H9 (cell line): Measurements from ENCODE around the gene KAZN. TPM values are rescaled to one million over a fixed set of nuclear protein-coding genes. Genes with fewer than 3 reads are reported as not detected.

Experiments used
- DNase-seq: peaks from one replicate; pipeline ENCODE4 v3.0.0-alpha.2; 2017
- H2AFZ ChIP-seq: one replicate; pipeline ENCODE4 v1.6.1; 2013; ENCODE audit warnings: mild to moderate bottlenecking, low read length, control low read depth, moderate library complexity
- H2AK5ac ChIP-seq: 2 replicates; pipeline ENCODE4 v1.6.1; 2013; ENCODE audit warnings: low read length, control low read depth, mixed read lengths; ENCODE audit not compliant: insufficient read length
- H2BK120ac ChIP-seq: one replicate; pipeline ENCODE4 v1.6.1; 2013; ENCODE audit warnings: low read depth, mild to moderate bottlenecking, low read length, control low read depth, inconsistent platforms; ENCODE audit not compliant: poor library complexity, severe bottlenecking
- H2BK12ac ChIP-seq: 2 replicates; pipeline ENCODE4 v1.6.1; 2013; ENCODE audit warnings: low read length, control low read depth, mixed read lengths, low read depth; ENCODE audit not compliant: insufficient read length
- H2BK15ac ChIP-seq: 2 replicates; pipeline ENCODE4 v1.6.1; 2013; ENCODE audit warnings: low read depth, low read length, control low read depth
- H2BK20ac ChIP-seq: one replicate; pipeline ENCODE4 v1.6.1; 2013; ENCODE audit warnings: low read depth, mild to moderate bottlenecking, low read length, control low read depth, inconsistent platforms; ENCODE audit not compliant: poor library complexity, severe bottlenecking
- H2BK5ac ChIP-seq: 2 replicates; pipeline ENCODE4 v1.6.1; 2013; ENCODE audit warnings: low read length, control low read depth, mixed read lengths; ENCODE audit not compliant: insufficient read length
- H3K14ac ChIP-seq: 2 replicates; pipeline ENCODE4 v1.6.1; 2013; ENCODE audit warnings: low read length, control low read depth; ENCODE audit not compliant: insufficient read depth
- H3K18ac ChIP-seq: 2 replicates; pipeline ENCODE4 v1.6.1; 2013; ENCODE audit warnings: low read depth, mild to moderate bottlenecking, mixed read lengths, low read length, control low read depth; ENCODE audit not compliant: insufficient read length
- H3K23ac ChIP-seq: 2 replicates; pipeline ENCODE4 v1.6.1; 2013; ENCODE audit warnings: low read length, control low read depth, mixed read lengths, low read depth; ENCODE audit not compliant: insufficient read length
- H3K23me2 ChIP-seq: 2 replicates; pipeline ENCODE4 v1.6.1; 2013; ENCODE audit warnings: low read depth, mild to moderate bottlenecking, mixed read lengths, low read length, control low read depth; ENCODE audit not compliant: insufficient read length, poor library complexity, severe bottlenecking
- H3K27ac ChIP-seq: 2 replicates; pipeline ENCODE4 v1.5.1; 2013; ENCODE audit warnings: low read length, control low read depth, mixed read lengths, low read depth; ENCODE audit not compliant: insufficient read length
- H3K27me3 ChIP-seq: 2 replicates; pipeline ENCODE4 v1.6.1; 2013; ENCODE audit warnings: low read length, control low read depth, inconsistent platforms; ENCODE audit not compliant: insufficient read depth
- H3K4ac ChIP-seq: 2 replicates; pipeline ENCODE4 v1.6.1; 2013; ENCODE audit warnings: low read depth, mild to moderate bottlenecking, control low read depth, inconsistent platforms, low read length, moderate library complexity
- H3K4me1 ChIP-seq: 2 replicates; pipeline ENCODE4 v1.6.1; 2013; ENCODE audit warnings: low read length, control low read depth, inconsistent platforms; ENCODE audit not compliant: insufficient read depth
- H3K4me2 ChIP-seq: 2 replicates; pipeline ENCODE4 v1.6.1; 2013; ENCODE audit warnings: low read length, control low read depth, mixed read lengths; ENCODE audit not compliant: insufficient read length, insufficient read depth
- H3K56ac ChIP-seq: 2 replicates; pipeline ENCODE4 v1.6.1; 2013; ENCODE audit warnings: low read depth, mild to moderate bottlenecking, mixed read lengths, low read length, control low read depth; ENCODE audit not compliant: insufficient read length
- H3K79me1 ChIP-seq: 2 replicates; pipeline ENCODE4 v1.6.1; 2013; ENCODE audit warnings: low read depth, mild to moderate bottlenecking, moderate library complexity, low read length, control low read depth, inconsistent platforms; ENCODE audit not compliant: insufficient read depth, poor library complexity, severe bottlenecking
- H3K79me2 ChIP-seq: 2 replicates; pipeline ENCODE4 v1.6.1; 2013; ENCODE audit warnings: low read length, control low read depth, inconsistent platforms; ENCODE audit not compliant: insufficient read depth
- H3K9ac ChIP-seq: 2 replicates; pipeline ENCODE4 v1.6.1; 2013; ENCODE audit warnings: low read length, control low read depth, mixed read lengths; ENCODE audit not compliant: insufficient read length; ENCODE audit errors: extremely low read depth
- H3K9me3 ChIP-seq: one replicate; pipeline ENCODE4 v1.6.1; 2013; ENCODE audit warnings: low read depth, low read length, inconsistent platforms; ENCODE audit not compliant: control insufficient read depth
- H3T11ph ChIP-seq: one replicate; pipeline ENCODE4 v1.6.1; 2013; ENCODE audit warnings: mild to moderate bottlenecking, low read length, control low read depth, inconsistent platforms
- H4K20me1 ChIP-seq: one replicate; pipeline ENCODE4 v1.6.1; 2013; ENCODE audit not compliant: control insufficient read depth, insufficient read length, insufficient read depth
- H4K5ac ChIP-seq: 2 replicates; pipeline ENCODE4 v1.6.1; 2013; ENCODE audit warnings: low read depth, mild to moderate bottlenecking, mixed read lengths, low read length, control low read depth; ENCODE audit not compliant: insufficient read length
- H4K8ac ChIP-seq: replicated peaks from 2 replicates; pipeline ENCODE4 v1.6.1; 2013; ENCODE audit warnings: low read length, control low read depth, mixed read lengths, low read depth; ENCODE audit not compliant: insufficient read length
- H4K91ac ChIP-seq: 2 replicates; pipeline ENCODE4 v1.6.1; 2013; ENCODE audit warnings: low read depth, mild to moderate bottlenecking, moderate library complexity, mixed read lengths, low read length, control low read depth; ENCODE audit not compliant: insufficient read length
- H3K27ac Mint-ChIP-seq, 3 experiments: 2 replicates in 2 of 3; 3 replicates in 1 of 3; pipeline ENCODE4 v1.8.0; 2020 to 2021; ENCODE audit warnings: mixed read lengths in 3 of 3, mild to moderate bottlenecking in 1 of 3, moderate library complexity in 1 of 3
- H3K27me3 Mint-ChIP-seq: 2 replicates; pipeline ENCODE4 v1.8.0; 2021; ENCODE audit warnings: low read depth, mild to moderate bottlenecking, moderate library complexity, mixed read lengths
- H3K36me3 Mint-ChIP-seq, 3 experiments: 2 replicates in 2 of 3; 3 replicates in 1 of 3; pipeline ENCODE4 v1.8.0; 2020 to 2021; ENCODE audit warnings: low read depth in 3 of 3, mixed read lengths in 3 of 3; ENCODE audit not compliant: insufficient read depth in 1 of 3
- H3K4me1 Mint-ChIP-seq, 2 experiments: 2 replicates each; pipeline ENCODE4 v1.8.0; 2020; ENCODE audit warnings: mixed read lengths in 2 of 2
- H3K4me3 Mint-ChIP-seq, 2 experiments: 2 replicates in 1 of 2; 3 replicates in 1 of 2; pipeline ENCODE4 v1.8.0; 2020 to 2021; ENCODE audit warnings: mild to moderate bottlenecking in 2 of 2, mixed read lengths in 2 of 2, moderate library complexity in 1 of 2
- H3K9me3 Mint-ChIP-seq, 2 experiments: 2 replicates in 1 of 2; 3 replicates in 1 of 2; pipeline ENCODE4 v1.8.0; 2020; ENCODE audit warnings: mild to moderate bottlenecking in 2 of 2, mixed read lengths in 2 of 2, moderate library complexity in 1 of 2
- WGBS: extraction: QIAGEN DNeasy Blood & Tissue Kit; methylation state at CpG from one replicate; pipeline ENCODE4 v1.1.7; 2013; ENCODE audit warnings: missing lambda C conversion rate, low lambda C conversion rate, mixed read lengths; ENCODE audit not compliant: insufficient read length; ENCODE audit errors: extremely low coverage; 5-methylcytosine and 5-hydroxymethylcytosine counted together
- total RNA-seq: library from RNA; stranded (reverse); gene quantifications from 2 replicates; pipeline ENCODE4 v1.2.1, GENCODE V29; 2021
- TF ChIP-seq, protein P1 (sequence below): fragments of 200-600 bp; sonication (generic); conservative IDR thresholded peaks from 3 replicates; pipeline ENCODE4 v1.8.0; 2021; ENCODE audit warnings: antibody characterized with exemption, mild to moderate bottlenecking

Gene KAZN
- total RNA-seq, 1 experiment from 2014 or later: 7.6 TPM

DNA sequence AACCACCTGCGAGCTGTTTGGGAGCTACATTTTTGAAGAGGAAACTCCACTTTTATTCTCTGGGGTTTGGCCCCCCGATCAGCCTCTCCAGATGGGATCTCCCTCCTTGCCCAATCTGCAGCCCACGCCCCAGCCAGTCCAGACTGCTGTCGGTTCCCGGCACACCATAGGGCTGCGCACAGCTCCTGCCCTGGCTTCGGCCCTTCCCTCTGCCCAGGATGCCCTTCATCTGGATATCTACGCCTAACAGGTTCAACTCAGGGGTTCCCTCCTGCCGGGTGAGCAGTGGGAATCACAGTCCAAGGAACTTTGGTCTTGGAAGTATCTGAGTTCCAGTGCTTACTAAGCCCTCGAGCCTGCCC lies 135.3 kb downstream of the KAZN start:
- H4K8ac ChIP-seq: no peak overlapping the region
- H3K4me2 ChIP-seq: peak overlapping the region; percentile 50
- H4K5ac ChIP-seq: no peak overlapping the region
- H3K56ac ChIP-seq: no peak overlapping the region
- no peaks in the 10 kb centered on the region for H3K9me3 ChIP-seq
- no peak overlapping the region for H2BK120ac ChIP-seq
- Mint-ChIP-seq H3K36me3 (no peaks in the 10 kb centered on the region), H3K4me3 (peak overlapping the region; percentile 16 to 65; a peak in 4 of 5 replicates), H3K27me3 (peaks cover 61% of the 10 kb centered on the region), H3K4me1 (peaks cover 49 to 50% of the 10 kb centered on the region in 2 experiments), H3K9me3 (no peaks in the 10 kb centered on the region; a peak in 1 of 5 replicates), H3K27ac (peak overlapping the region in 2 of 3 experiments; percentile 60 to 61; a peak in 2 of 7 replicates)
- H2BK20ac ChIP-seq: no peak overlapping the region
- H3K79me2 ChIP-seq: no peaks in the 10 kb centered on the region
- H2BK12ac ChIP-seq: no peak overlapping the region
- no peak overlapping the region for H4K91ac ChIP-seq
- H3K27me3 ChIP-seq: peaks cover 6% of the 10 kb centered on the region; the same call in 1 of the 2 replicates
- DNase-seq: no peak
- peaks cover 9% of the 10 kb centered on the region; the same call in 1 of the 2 replicates for H3K4me1 ChIP-seq
- H3K79me1 ChIP-seq: no peaks in the 10 kb centered on the region
- H2BK5ac ChIP-seq: no peak overlapping the region
- H4K20me1 ChIP-seq: no peaks in the 10 kb centered on the region
- WGBS: no CpG with 5 or more reads among the region's 10 CpGs
- H3K23me2 ChIP-seq: no peaks in the 10 kb centered on the region
- no peak overlapping the region for H3K4ac ChIP-seq
- H3K14ac ChIP-seq: 0 out of 2 replicates have a peak overlapping the region, but pooled peaks have one; percentile 3
- TF ChIP-seq, protein P1, sequence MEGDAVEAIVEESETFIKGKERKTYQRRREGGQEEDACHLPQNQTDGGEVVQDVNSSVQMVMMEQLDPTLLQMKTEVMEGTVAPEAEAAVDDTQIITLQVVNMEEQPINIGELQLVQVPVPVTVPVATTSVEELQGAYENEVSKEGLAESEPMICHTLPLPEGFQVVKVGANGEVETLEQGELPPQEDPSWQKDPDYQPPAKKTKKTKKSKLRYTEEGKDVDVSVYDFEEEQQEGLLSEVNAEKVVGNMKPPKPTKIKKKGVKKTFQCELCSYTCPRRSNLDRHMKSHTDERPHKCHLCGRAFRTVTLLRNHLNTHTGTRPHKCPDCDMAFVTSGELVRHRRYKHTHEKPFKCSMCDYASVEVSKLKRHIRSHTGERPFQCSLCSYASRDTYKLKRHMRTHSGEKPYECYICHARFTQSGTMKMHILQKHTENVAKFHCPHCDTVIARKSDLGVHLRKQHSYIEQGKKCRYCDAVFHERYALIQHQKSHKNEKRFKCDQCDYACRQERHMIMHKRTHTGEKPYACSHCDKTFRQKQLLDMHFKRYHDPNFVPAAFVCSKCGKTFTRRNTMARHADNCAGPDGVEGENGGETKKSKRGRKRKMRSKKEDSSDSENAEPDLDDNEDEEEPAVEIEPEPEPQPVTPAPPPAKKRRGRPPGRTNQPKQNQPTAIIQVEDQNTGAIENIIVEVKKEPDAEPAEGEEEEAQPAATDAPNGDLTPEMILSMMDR: no peak
- no peak overlapping the region for H3T11ph ChIP-seq
- H2AFZ ChIP-seq: no peak overlapping the region
- H3K27ac ChIP-seq: no peak overlapping the region
- H3K9ac ChIP-seq: no peak overlapping the region
- H3K23ac ChIP-seq: no peak overlapping the region
- no peak overlapping the region for H2BK15ac ChIP-seq
- peak overlapping the region; percentile 5 for H3K18ac ChIP-seq
- no peak overlapping the region for H2AK5ac ChIP-seq
